Loucy (cell line): ENCODE data around the gene GZF1.

Experiments
- H2AFZ ChIP-seq: fragments of 200-600 bp; sonication (generic); 2 replicates; pipeline ENCODE4 v1.6.0; 2016; ENCODE audit warnings: antibody characterized with exemption, mild to moderate bottlenecking, low read length, moderate library complexity
- H3F3A ChIP-seq: fragments of 200-600 bp; 2 replicates; pipeline ENCODE4 v1.6.0; 2016; ENCODE audit warnings: antibody characterized with exemption, low read depth, mild to moderate bottlenecking
- H3K27me3 ChIP-seq: fragments of 200-600 bp; sonication (generic); 2 replicates; pipeline ENCODE4 v1.6.1; 2014; ENCODE audit warnings: low read length, mild to moderate bottlenecking; ENCODE audit not compliant: insufficient read depth, poor library complexity, severe bottlenecking
- H3K36me3 ChIP-seq: fragments of 200-600 bp; sonication (generic); 2 replicates; pipeline ENCODE4 v1.6.1; 2016; ENCODE audit warnings: low read length; ENCODE audit not compliant: insufficient read depth
- H3K4me1 ChIP-seq: fragments of 200-600 bp; sonication (generic); 2 replicates; pipeline ENCODE4 v1.5.1; 2014; ENCODE audit warnings: low read length, mild to moderate bottlenecking; ENCODE audit not compliant: insufficient read depth, poor library complexity, severe bottlenecking
- H3K4me2 ChIP-seq: fragments of 200-600 bp; sonication (generic); 2 replicates; pipeline ENCODE4 v1.6.0; 2014; ENCODE audit warnings: antibody characterized with exemption, low read length, low read depth, mild to moderate bottlenecking; ENCODE audit not compliant: poor library complexity, severe bottlenecking
- H3K4me3 ChIP-seq: fragments of 200-600 bp; sonication (generic); 2 replicates; pipeline ENCODE4 v1.5.1; 2014; ENCODE audit warnings: low read length, mild to moderate bottlenecking, mixed read lengths; ENCODE audit not compliant: poor library complexity, severe bottlenecking
- H3K79me2 ChIP-seq: fragments of 200-600 bp; sonication (generic); 2 replicates; pipeline ENCODE4 v1.6.1; 2014; ENCODE audit warnings: low read length; ENCODE audit not compliant: insufficient read depth
- H3K9ac ChIP-seq: fragments of 200-600 bp; sonication (generic); 2 replicates; pipeline ENCODE4 v1.6.0; 2014; ENCODE audit warnings: mild to moderate bottlenecking, low read depth, low read length, moderate library complexity; ENCODE audit not compliant: poor library complexity, severe bottlenecking
- H3K9me2 ChIP-seq: fragments of 200-600 bp; sonication (generic); replicated peaks from 2 replicates; pipeline ENCODE4 v1.6.1; 2016; ENCODE audit warnings: low read depth, low read length, mixed read lengths
- H3K9me3 ChIP-seq: fragments of 200-600 bp; sonication (generic); 2 replicates; pipeline ENCODE4 v1.6.1; 2014; ENCODE audit warnings: mild to moderate bottlenecking, antibody characterized with exemption, low read length, low read depth; ENCODE audit not compliant: insufficient read depth
- H4K20me1 ChIP-seq: fragments of 200-600 bp; sonication (generic); 2 replicates; pipeline ENCODE4 v1.6.0; 2014; ENCODE audit warnings: antibody characterized with exemption, low read length, mild to moderate bottlenecking; ENCODE audit not compliant: insufficient read depth, poor library complexity, severe bottlenecking
- CTCF ChIP-seq: fragments of 200-600 bp; sonication (generic); conservative IDR thresholded peaks from 2 replicates; pipeline ENCODE4 v1.5.1; 2014; ENCODE audit warnings: mild to moderate bottlenecking, antibody characterized with exemption, low read length
- EZH2phosphoT487 ChIP-seq: fragments of 200-600 bp; IDR thresholded peaks from 2 replicates; pipeline ENCODE4 v1.6.1; 2018; ENCODE audit warnings: antibody characterized with exemption, mild to moderate bottlenecking, moderate library complexity, borderline replicate concordance

GZF1 gene

GRCh38 chr20:23396950-23397627, 35.1 kb downstream of the GZF1 start:
- no peaks in the 10 kb centered on the region for H3K27me3 ChIP-seq
- no peaks in the 10 kb centered on the region for H3K9me2 ChIP-seq
- H3K79me2 ChIP-seq = peaks cover 18% of the 10 kb centered on the region; the same call in 1 of the 2 replicates
- TF ChIP-seq EZH2phosphoT487 (no peak), CTCF (no peak)
- H3K4me3 ChIP-seq = no peak overlapping the region
- no peaks in the 10 kb centered on the region for H4K20me1 ChIP-seq
- H3K36me3 ChIP-seq = peaks cover 41% of the 10 kb centered on the region; the same call in 1 of the 2 replicates
- H3K4me1 ChIP-seq = peaks cover 13% of the 10 kb centered on the region
- no peak overlapping the region for H2AFZ ChIP-seq
- no peaks in the 10 kb centered on the region for H3K9me3 ChIP-seq
- no peaks in the 10 kb centered on the region for H3F3A ChIP-seq
- no peak overlapping the region for H3K4me2 ChIP-seq
- no peak overlapping the region for H3K9ac ChIP-seq

- Histone ChIP-seq H3K4me1 (peaks cover 13% of the 10 kb centered on the region), H3K4me3 (no peak overlapping the region), H3F3A (no peaks in the 10 kb centered on the region), H2AFZ (no peak overlapping the region), H4K20me1 (no peaks in the 10 kb centered on the region), H3K4me2 (no peak overlapping the region), H3K79me2 (peaks cover 18% of the 10 kb centered on the region; the same call in 1 of the 2 replicates), H3K9me3 (no peaks in the 10 kb centered on the region), H3K27me3 (no peaks in the 10 kb centered on the region), H3K36me3 (peaks cover 33% of the 10 kb centered on the region; the same call in 1 of the 2 replicates), H3K9me2 (no peaks in the 10 kb centered on the region), H3K9ac (no peak overlapping the region)
- TF ChIP-seq EZH2phosphoT487 (no peak), CTCF (no peak)
Measured at GRCh38 chr20:23397961-23398360, 36.0 kb downstream of the GZF1 start.

GRCh38 chr20:23399568-23400241, 37.7 kb downstream of the GZF1 start:
- Histone ChIP-seq H3K4me1 (peaks cover 13% of the 10 kb centered on the region), H3K4me2 (peak overlapping the region; percentile 41), H3K36me3 (peaks cover 16% of the 10 kb centered on the region; the same call in 1 of the 2 replicates), H3K9me2 (no peaks in the 10 kb centered on the region), H2AFZ (no peak overlapping the region), H3K9me3 (no peaks in the 10 kb centered on the region), H3F3A (no peaks in the 10 kb centered on the region), H3K27me3 (no peaks in the 10 kb centered on the region), H4K20me1 (peaks cover 3% of the 10 kb centered on the region), H3K4me3 (no peak overlapping the region), H3K79me2 (peaks cover 30% of the 10 kb centered on the region), H3K9ac (no peak overlapping the region)
- TF ChIP-seq EZH2phosphoT487 = no peak
- TF ChIP-seq CTCF = peak; percentile 31
